Tibial artery (tissue), 4 donors: ENCODE measurements around the gene PPP1R14C.

Source experiments
- DNase-seq, 2 donors: peaks; one replicate each; pipeline ENCODE4 v3.0.0-alpha.2; 2019
- H3K27ac ChIP-seq, 2 donors: fragments of 200-600 bp; sonication (generic) in 1 of 2; 1 replicate in 1 of 2; 2 replicates in 1 of 2; pipeline ENCODE4 v1.5.1; 2018 to 2019; ENCODE audit warnings: mild to moderate bottlenecking in 1 of 2
- H3K27me3 ChIP-seq, 2 donors: fragments of 200-600 bp; sonication (generic) in 1 of 2; one replicate each; pipeline versions ENCODE4 v1.5.1 to v1.6.0; 2016 to 2019
- H3K36me3 ChIP-seq, 3 donors: fragments of 200-600 bp; sonication (generic) in 2 of 3; one replicate each; pipeline ENCODE4 v1.5.1; 2016 to 2019; ENCODE audit warnings: mild to moderate bottlenecking in 2 of 3
- H3K4me1 ChIP-seq, 4 donors: fragments of 200-600 bp; sonication (generic) in 2 of 4; 1 replicate in 3 of 4; 2 replicates in 1 of 4; pipeline ENCODE4 v1.5.1; 2016 to 2019
- H3K4me3 ChIP-seq, 2 donors: fragments of 200-600 bp; sonication (generic) in 1 of 2; 1 replicate in 1 of 2; 2 replicates in 1 of 2; pipeline ENCODE4 v1.5.1; 2018 to 2019; ENCODE audit warnings: mild to moderate bottlenecking in 2 of 2
- H3K9me3 ChIP-seq, 3 donors: fragments of 200-600 bp; sonication (generic) in 1 of 3; one replicate each; pipeline ENCODE4 v1.5.1; 2016 to 2019
- intact Hi-C: fragments of 100-400 bp; cut with DNase I; formaldehyde crosslinking; loops from one replicate; pipeline ENCODE4 v1.15.0; 2023; ENCODE audit warnings: low total_unique reads
- TF ChIP-seq, protein P1 (sequence below), 2 experiments: fragments of 200-600 bp in 1 of 2; fragments of 450-650 bp in 1 of 2; IDR thresholded peaks; one replicate each; pipeline ENCODE4 v1.5.1; 2017 to 2019; ENCODE audit warnings: antibody characterized with exemption in 2 of 2, mild to moderate bottlenecking in 1 of 2, moderate library complexity in 1 of 2

PPP1R14C gene

DNA sequence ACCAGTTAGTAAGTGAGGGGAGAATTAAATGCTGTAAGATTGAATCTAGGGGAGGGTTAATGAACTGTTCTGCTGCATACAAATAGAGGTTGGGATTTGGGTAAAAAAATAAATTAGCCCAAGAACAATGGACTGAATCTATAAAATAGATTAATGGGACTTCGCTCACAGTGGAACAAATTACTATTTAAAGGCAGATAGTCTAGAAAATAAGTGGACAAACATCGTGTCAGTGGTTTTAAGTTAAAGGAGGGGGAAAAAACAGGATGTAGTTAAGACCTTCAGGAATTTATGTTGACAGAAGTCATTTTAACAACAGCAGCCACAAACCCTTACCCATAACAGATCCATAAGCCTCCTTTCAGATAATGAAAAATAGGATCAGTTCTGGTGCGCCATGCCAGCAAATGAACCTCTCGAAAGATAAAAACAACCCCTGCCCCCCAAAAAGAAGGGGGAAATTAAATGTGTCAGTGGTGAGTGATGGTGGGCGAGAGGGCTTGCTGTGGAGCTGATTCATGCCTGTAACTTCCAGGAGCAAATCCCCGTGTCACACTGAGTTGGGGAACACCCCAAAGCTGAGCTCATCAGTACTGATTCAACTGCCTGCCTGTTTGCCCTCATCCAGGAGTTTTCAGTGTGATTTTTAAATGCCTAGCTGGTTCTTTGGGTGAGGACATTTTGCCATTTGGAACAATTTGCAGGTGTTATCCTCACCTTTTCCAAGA lies 86.8 kb downstream of the PPP1R14C start:
- H3K36me3 ChIP-seq = no peaks in the 10 kb centered on the region
- TF ChIP-seq, protein P1, sequence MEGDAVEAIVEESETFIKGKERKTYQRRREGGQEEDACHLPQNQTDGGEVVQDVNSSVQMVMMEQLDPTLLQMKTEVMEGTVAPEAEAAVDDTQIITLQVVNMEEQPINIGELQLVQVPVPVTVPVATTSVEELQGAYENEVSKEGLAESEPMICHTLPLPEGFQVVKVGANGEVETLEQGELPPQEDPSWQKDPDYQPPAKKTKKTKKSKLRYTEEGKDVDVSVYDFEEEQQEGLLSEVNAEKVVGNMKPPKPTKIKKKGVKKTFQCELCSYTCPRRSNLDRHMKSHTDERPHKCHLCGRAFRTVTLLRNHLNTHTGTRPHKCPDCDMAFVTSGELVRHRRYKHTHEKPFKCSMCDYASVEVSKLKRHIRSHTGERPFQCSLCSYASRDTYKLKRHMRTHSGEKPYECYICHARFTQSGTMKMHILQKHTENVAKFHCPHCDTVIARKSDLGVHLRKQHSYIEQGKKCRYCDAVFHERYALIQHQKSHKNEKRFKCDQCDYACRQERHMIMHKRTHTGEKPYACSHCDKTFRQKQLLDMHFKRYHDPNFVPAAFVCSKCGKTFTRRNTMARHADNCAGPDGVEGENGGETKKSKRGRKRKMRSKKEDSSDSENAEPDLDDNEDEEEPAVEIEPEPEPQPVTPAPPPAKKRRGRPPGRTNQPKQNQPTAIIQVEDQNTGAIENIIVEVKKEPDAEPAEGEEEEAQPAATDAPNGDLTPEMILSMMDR (IDR thresholded peaks at IDR 0.05) = no peak
- H3K4me1 ChIP-seq = no peaks in the 10 kb centered on the region
- no peaks in the 10 kb centered on the region for H3K9me3 ChIP-seq
- H3K4me3 ChIP-seq = no peak overlapping the region
- no peak for DNase-seq
- intact Hi-C loops = no loop called here
- H3K27me3 ChIP-seq = peaks cover 0 to 3% of the 10 kb centered on the region in 2 donors
- H3K27ac ChIP-seq = no peak overlapping the region

DNA sequence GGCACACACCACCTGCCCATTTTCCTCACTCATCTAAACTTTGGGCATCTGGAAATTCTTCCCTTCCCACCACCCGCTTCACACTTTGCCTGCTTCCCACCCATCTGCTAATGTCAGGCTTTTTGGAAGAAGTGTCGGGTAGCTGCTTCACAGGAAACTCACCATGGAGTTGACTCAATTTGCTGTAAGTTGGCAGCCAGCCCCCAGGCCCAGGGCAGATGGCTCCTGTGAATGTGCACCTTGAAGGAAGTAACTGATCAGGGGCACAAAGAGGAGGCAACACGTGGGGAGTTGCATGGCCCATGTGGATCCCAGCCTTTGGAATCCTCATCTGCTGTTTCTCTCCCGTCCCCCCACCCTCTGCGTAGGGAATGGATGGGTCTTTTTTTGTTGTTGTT lies 87.3 kb downstream of the PPP1R14C start:
- no peak overlapping the region for H3K27ac ChIP-seq
- no peak for DNase-seq
- TF ChIP-seq, protein P1 (IDR thresholded peaks at IDR 0.05) = no peak
- intact Hi-C loops = no loop called here
- H3K9me3 ChIP-seq = no peaks in the 10 kb centered on the region
- no peaks in the 10 kb centered on the region for H3K27me3 ChIP-seq
- H3K4me3 ChIP-seq = no peak overlapping the region
- H3K36me3 ChIP-seq = no peaks in the 10 kb centered on the region
- no peaks in the 10 kb centered on the region for H3K4me1 ChIP-seq

DNA sequence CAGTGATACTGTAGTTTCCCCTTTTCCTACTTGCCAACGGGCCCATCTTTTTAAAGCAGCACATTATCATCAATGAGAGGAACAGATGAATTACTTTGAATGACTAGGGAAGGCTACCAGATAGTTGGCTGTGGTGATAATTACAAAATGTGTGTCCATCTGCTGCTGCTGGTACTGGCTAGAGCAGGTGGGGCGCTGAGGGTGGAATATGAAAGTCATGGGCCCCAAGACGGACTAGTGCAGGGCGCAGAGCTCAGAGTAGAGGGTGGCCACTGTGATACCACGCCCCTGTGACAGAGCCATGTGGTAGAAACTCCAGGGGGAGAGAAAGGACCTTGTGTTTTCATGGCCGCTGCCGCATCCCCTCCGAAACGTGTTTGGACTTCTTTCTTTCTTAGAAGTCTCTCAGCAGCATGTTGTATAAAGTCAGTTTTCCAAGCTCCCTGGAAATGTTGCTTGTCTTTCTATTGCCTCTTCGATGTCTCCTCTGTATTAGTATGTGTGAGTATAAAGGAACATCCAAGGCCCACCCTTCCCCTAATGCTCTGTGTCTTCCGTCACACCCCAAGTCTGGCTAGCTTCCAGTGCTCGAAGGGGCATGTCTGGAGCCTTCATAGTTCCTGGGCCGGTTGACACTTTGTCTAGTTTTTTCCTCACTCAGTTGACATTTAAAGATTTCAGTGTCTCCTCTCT lies 88.1 kb downstream of the PPP1R14C start:
- intact Hi-C loops = no loop called here
- TF ChIP-seq, protein P1 (IDR thresholded peaks at IDR 0.05) = no peak
- no peaks in the 10 kb centered on the region for H3K36me3 ChIP-seq
- H3K9me3 ChIP-seq = no peaks in the 10 kb centered on the region
- H3K27me3 ChIP-seq = no peaks in the 10 kb centered on the region
- no peaks in the 10 kb centered on the region for H3K4me1 ChIP-seq
- H3K4me3 ChIP-seq = no peak overlapping the region
- no peak for DNase-seq
- no peak overlapping the region for H3K27ac ChIP-seq

DNA sequence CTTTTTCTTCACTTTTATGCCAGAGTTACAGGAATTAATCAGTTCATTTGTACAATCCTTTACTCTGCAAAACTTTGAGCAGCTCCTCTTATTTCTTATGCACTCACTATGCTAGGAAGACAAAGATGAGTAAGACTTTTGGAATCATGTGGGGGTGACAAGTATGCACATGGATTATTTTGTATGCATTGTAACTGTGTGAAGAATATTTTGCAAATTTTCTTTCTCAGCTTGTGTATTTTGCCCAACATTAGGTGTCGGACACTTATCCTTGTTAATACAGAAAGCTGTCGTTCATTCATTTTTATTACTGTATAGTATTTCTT lies 88.6 kb downstream of the PPP1R14C start:
- TF ChIP-seq, protein P1 (IDR thresholded peaks at IDR 0.05) = no peak
- H3K9me3 ChIP-seq = no peaks in the 10 kb centered on the region
- H3K27ac ChIP-seq = no peak overlapping the region
- intact Hi-C loops = no loop called here
- DNase-seq = no peak
- H3K27me3 ChIP-seq = no peaks in the 10 kb centered on the region
- no peak overlapping the region for H3K4me3 ChIP-seq
- no peaks in the 10 kb centered on the region for H3K4me1 ChIP-seq
- no peaks in the 10 kb centered on the region for H3K36me3 ChIP-seq

DNA sequence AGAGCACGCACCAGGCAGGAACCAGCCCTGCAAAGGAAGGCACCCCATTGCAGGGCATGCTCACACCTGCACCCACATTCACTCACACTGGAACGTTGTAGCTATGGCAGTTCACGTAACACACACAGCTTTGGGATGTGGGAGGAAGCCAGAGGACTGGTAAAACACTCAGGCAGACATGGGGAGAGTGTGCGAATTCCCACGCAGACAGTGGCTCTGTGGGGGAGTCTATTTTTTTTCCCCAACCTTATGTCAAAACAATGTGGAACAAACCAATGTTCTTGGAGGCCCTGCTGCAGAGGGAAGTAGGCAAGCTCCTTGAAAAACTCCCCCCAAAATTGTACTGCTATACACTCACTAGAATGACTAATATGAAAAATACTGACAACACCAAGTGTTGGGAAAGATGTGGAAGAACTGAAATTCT lies 91.0 kb downstream of the PPP1R14C start:
- Histone ChIP-seq H3K27ac (no peak overlapping the region), H3K36me3 (no peaks in the 10 kb centered on the region), H3K4me3 (no peak overlapping the region), H3K27me3 (no peaks in the 10 kb centered on the region), H3K4me1 (peaks cover 0 to 8% (median 1%) of the 10 kb centered on the region in 4 donors), H3K9me3 (no peaks in the 10 kb centered on the region)
- intact Hi-C loops = no loop called here
- no peak for DNase-seq
- TF ChIP-seq, protein P1 (IDR thresholded peaks at IDR 0.05) = no peak
